ENCODE data around the gene TGFBI.
"Not testable (repeated sequence)": the region's sequence is repeated elsewhere in the genome, so short reads cannot be mapped to it uniquely, and the experiment has no call there.

TGFBI gene

GRCh38 chr5:136028090-136028489, 698 bp upstream of the TGFBI start:
- DNase-seq: no peak

- DNase-seq: no peak
Observed at GRCh38 chr5:136030252-136030651, 1.5 kb downstream of the TGFBI start.

GRCh38 chr5:136030956-136031611, 2.3 kb downstream of the TGFBI start:
- DNase-seq: no peak

- DNase-seq: no peak
Observed at GRCh38 chr5:136031711-136032110, 2.9 kb downstream of the TGFBI start.

GRCh38 chr5:136032564-136032963, 3.8 kb downstream of the TGFBI start:
- no peak for DNase-seq

- no peak for DNase-seq
Observed at GRCh38 chr5:136033234-136033633, 4.4 kb downstream of the TGFBI start.

GRCh38 chr5:136033848-136034247, 5.1 kb downstream of the TGFBI start:
- DNase-seq: no peak

GRCh38 chr5:136034492-136034891, 5.7 kb downstream of the TGFBI start:
- no peak for DNase-seq

- DNase-seq: no peak
Observed at GRCh38 chr5:136034984-136035383, 6.2 kb downstream of the TGFBI start.

GRCh38 chr5:136035837-136036236, 7.0 kb downstream of the TGFBI start:
- no peak for DNase-seq

- no peak for DNase-seq
Observed at GRCh38 chr5:136036293-136036911, 7.6 kb downstream of the TGFBI start.

- no peak for DNase-seq
Observed at GRCh38 chr5:136037001-136037705, 8.4 kb downstream of the TGFBI start.

- DNase-seq: no peak
Observed at GRCh38 chr5:136038635-136039034, 9.8 kb downstream of the TGFBI start.

GRCh38 chr5:136039202-136039601, 10.4 kb downstream of the TGFBI start:
- DNase-seq: no peak

- DNase-seq: no peak
Observed at GRCh38 chr5:136040746-136041415, 12.1 kb downstream of the TGFBI start.

- no peak for DNase-seq
Observed at GRCh38 chr5:136042156-136042555, 13.4 kb downstream of the TGFBI start.

- no peak for DNase-seq
Observed at GRCh38 chr5:136042665-136043121, 13.9 kb downstream of the TGFBI start.

GRCh38 chr5:136043551-136043950, 14.8 kb downstream of the TGFBI start:
- no peak for DNase-seq

- DNase-seq: no peak
Observed at GRCh38 chr5:136043968-136044610, 15.3 kb downstream of the TGFBI start.

GRCh38 chr5:136045026-136045425, 16.2 kb downstream of the TGFBI start:
- not testable (repeated sequence) for DNase-seq

GRCh38 chr5:136046246-136046645, 17.5 kb downstream of the TGFBI start:
- DNase-seq: no peak

GRCh38 chr5:136047858-136048257, 19.1 kb downstream of the TGFBI start:
- DNase-seq: no peak

GRCh38 chr5:136048966-136049365, 20.2 kb downstream of the TGFBI start:
- no peak for DNase-seq
